ENCODE data around the gene NEBL.
"Not testable (repeated sequence)": the region's sequence is repeated elsewhere in the genome, so short reads cannot be mapped to it uniquely, and the experiment has no call there.

NEBL gene, protein sequence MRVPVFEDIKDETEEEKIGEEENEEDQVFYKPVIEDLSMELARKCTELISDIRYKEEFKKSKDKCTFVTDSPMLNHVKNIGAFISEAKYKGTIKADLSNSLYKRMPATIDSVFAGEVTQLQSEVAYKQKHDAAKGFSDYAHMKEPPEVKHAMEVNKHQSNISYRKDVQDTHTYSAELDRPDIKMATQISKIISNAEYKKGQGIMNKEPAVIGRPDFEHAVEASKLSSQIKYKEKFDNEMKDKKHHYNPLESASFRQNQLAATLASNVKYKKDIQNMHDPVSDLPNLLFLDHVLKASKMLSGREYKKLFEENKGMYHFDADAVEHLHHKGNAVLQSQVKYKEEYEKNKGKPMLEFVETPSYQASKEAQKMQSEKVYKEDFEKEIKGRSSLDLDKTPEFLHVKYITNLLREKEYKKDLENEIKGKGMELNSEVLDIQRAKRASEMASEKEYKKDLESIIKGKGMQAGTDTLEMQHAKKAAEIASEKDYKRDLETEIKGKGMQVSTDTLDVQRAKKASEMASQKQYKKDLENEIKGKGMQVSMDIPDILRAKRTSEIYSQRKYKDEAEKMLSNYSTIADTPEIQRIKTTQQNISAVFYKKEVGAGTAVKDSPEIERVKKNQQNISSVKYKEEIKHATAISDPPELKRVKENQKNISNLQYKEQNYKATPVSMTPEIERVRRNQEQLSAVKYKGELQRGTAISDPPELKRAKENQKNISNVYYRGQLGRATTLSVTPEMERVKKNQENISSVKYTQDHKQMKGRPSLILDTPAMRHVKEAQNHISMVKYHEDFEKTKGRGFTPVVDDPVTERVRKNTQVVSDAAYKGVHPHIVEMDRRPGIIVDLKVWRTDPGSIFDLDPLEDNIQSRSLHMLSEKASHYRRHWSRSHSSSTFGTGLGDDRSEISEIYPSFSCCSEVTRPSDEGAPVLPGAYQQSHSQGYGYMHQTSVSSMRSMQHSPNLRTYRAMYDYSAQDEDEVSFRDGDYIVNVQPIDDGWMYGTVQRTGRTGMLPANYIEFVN

DNA sequence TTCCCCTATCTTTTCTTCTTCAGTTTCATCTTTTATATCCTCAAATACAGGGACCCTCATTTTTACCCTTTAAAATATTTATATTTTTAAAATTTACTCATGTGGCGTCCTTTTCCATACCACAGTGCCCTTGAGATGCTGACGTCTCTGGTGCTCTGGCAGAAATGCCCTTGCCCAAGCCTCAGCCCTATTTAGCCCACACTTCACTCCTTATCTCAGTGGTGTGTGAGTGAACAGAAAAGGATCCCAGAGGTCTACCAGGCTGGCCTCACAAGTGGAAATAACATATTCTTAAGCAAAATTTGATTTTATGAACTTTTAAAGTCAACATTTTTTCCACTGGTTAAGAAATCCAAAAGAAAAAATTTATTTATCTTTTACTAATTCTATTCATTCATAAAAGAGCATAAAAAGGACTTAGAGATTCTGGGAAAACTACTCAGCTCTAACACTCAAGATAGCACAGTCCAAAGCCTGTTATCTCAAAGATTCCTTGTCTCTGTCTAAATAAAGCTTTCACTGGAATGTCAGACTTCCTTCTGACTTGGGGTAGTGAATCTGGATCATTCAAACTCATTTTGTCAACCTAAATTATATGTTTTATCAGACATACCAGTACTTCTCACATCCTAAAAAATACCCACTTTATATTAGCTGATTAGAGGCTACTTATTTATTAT, at the start of gene NEBL:
NEBL (minus strand) TSS at position 166 of the 680 bp plus-strand sequence; CDS start at position 60, 106 bp downstream.
- DNase-seq = no peak

DNA sequence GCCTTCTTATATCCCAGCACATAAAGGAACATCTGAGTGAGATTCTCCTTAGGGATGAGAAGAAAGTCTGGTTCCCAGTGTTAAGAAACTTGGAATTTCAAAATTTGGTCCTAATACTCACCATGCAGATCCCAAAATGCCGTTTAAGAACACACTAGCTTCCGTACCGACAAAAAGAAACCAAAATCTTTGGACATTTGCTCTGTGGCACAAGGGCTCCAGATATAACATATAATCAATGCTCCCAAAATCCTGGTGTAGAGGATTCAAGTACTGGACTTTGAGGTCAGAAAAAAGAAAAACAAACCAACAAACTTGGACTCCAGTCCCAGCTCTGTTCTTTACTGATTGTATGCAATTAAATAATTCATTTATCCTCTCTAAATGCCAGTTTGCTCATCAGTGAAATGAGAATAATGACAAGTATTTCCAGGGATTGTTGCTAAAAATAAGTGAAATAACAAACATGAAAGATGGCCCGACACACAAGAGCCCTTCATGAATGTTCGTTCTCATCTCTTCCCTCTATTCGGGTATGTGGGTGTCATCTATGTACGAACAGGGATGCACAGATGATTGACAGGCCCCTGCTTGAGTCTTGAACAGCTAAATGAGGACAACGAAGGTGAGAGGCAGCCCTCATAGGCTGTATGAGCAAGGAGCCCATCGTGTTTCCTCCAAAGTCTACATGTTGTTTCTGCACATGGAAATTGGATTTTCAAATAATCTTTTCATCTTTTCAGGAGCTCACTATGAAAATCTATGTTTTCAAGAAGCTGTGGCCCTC, 48.6 kb upstream of the NEBL start:
- no peak for DNase-seq

DNA sequence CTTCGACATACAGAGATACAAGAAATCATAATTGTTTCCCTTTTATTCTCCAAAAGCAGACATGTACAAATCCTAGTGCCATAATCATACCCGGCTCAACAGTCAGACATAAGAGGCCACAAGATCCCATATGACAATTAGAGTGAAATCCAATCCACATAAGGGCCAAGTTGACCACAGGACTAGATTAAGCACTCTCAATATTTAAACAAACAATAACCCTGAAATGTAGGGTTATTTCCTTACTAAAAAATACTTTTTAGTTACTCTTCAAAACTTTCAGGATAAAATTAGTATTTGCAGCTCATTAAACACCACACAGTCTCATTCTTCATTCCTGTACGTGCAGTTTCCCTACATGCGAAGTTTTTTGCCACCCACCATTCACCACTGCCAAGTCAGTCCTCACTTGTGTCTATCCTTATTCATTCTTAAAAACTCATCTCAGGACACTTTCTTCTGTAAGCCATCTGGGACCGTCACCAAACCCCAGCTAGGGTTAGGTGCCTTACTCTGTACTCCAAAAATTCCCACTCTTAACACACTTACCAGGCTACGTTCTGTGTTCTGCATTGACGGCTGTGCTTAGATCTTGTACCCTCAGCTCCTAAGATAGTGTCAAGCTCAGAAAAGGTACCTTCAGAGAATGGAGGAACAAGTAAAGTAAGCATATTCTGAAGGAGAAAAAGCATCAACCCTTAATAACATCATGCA, 47.8 kb upstream of the NEBL start:
- DNase-seq = no peak

DNA sequence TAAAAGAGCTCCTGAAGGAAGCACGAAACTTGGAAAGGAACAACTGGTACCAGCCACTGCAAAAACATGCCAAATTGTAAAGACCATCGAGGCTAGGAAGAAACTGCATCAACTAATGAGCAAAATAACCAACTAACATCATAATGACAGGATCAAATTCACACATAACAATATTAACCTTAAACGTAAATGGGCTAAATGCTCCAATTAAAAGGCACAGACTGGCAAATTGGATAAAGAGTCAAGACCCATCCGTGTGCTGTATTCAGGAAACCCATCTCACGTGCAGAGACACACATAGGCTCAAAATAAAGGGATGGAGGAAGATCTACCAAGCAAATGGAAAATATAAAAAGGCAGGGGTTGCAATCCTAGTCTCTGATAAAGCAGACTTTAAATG, 42.3 kb upstream of the NEBL start:
- not testable (repeated sequence) for DNase-seq

DNA sequence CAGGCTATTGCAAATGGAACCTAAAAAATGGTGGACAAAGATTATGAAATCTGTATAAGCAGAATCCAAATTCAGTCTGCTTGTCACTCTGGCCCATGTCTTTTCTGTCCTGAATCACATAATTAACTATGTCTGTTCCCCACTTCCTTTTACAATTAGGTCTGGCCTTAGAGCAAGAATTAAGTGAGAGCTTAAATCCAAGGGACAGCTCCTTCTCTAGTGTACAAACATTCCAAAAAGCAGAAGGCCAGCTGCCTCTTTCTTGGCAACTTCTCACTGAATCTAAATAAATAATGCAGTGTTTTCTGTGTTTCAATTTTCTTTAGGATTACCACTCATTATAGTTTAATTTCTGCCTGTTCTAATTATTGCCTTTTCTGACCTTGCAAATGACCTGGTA, 39.3 kb upstream of the NEBL start:
- DNase-seq = no peak

DNA sequence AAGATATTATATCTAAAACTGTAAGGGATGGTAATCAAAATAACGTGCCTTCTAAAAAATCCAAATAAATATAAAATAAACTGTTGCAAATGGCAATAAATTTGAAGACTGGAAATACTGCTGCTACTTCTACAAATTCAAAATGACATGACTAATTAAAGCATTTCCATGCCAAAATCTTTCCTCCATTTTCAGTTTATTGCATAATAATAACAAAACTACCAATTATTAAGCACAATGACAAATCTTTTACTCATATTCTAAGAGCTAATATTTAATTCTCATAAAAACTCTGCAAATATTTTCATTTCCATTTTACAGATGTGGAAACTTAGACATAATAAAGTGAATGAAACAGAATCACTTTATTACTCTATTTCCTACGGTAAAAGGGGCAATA, 38.8 kb upstream of the NEBL start:
- DNase-seq = no peak

DNA sequence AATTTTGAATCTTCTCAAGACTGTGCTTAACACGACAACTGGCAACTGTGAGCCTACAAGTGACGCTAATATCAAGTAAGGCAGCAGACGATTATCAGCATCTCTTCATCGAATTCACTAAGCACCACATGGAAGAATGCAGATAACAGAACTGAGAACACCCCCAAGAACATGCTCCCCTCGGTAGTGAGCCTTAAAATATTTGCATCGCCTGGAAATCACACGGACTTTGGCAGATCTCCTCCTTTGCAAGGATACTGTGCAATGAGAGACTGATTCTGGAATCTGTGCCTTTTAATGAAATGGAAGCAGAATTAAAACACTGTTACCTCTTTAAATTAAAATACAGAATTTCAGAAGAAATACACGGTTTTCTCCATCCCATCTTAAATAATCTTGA, 38.2 kb upstream of the NEBL start:
- no peak for DNase-seq

DNA sequence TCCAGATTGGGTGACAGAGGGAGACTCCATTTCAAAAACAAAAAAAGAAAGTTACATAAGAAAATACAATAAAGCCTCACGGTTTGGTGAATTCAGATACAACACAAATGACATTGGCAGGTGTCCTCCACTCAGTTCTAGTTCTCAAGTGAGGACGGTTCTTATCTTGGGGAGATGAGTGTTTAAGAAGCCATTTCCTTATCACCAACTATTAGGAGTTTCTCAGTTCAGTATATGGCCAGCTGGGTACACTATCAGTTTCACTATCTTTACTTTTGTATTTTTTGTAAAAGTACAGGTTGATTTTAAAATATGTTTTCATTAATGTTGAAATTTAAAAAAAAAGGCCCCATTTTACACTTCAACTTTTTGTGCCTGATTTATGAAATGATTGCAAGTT, 36.6 kb upstream of the NEBL start:
- DNase-seq = no peak

DNA sequence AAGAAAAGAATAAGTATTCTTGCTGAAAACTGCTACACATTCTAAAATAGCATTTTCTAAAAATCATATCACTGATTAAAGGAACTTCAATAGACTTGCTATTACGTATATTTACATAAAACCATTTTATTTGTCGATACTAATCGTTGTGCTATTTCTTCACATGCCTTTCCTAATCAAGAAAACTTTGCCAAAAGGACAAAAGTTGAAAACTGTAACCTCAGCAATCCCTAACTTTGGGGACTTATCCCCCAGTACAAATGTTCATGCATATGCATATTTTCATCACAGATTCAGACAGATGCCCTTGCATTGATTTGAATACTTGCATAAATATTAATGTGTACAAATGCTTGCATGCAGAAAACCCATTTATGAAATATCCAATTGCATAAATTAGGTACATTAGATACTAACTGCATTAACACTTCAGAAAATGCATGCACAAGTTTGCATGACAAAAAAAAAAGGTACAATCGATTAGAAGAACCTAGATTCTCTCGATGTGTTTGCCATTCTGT, 35.6 kb upstream of the NEBL start:
- no peak for DNase-seq

DNA sequence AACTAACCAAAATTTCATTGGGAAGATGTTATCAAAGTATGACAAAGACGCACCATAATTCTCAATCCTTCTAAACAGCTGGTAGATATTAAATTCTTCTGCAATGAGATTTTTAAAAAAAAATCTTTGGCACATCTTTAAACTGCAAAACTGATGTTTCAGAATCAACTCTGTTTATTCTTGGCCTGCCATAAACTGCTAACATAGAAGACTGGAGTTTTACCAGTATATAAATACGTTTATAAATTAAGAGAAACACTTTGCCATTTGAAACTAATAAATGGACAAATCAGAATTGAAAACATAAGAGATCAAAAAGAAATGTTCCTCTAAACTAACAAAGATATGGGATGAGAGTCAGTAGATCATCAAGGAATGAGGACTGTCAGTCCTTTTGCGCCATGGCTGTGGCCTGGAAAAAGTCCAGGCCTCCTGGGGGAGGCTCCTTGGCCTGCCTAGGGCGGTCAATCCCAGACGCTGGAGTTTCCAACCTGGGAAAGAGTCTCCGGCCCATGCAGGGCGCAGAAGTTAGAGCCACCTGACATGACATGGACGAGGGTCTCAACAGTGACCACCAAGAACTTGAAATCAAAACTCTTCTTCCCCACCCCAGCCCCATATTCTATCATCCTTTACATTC, 34.2 kb upstream of the NEBL start:
- DNase-seq = no peak

DNA sequence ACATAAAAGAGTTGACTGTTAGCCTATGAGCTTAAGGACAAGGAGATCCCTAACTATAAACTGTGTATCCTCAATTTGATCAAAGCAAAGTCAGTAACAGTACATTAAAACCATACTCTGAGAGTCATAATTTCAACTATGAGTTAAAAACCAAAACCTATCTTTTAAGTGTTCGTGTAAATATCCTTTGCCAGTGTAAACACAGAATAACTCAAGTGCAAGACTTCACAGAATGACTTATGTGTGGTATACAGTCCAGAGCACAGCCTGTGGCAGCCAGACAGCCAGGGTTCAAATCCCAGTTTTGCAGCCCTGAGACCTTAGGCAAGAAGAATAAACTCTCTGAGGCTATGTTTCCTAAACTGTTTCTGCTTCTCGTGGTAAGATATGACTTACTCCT, 30.3 kb upstream of the NEBL start:
- no peak for DNase-seq

DNA sequence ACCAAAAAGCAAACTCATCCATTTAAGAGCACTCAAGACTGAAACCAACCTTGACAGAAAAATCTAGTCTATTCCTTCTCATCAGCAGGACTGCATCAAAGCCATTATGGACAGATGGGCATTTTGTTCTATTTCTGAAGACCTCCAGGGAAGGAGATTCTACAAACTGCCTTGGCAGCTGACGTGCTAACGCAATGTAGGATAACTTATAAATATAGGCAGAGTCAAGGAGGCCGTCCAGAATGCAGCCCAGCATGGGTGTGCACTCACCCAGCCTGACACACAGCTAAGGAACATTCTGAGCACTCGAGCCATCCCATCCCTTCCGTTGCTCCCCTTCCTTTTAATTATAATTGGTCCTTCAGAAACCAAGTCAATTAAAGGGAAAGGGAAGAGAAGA, 25.3 kb upstream of the NEBL start:
- DNase-seq = no peak

DNA sequence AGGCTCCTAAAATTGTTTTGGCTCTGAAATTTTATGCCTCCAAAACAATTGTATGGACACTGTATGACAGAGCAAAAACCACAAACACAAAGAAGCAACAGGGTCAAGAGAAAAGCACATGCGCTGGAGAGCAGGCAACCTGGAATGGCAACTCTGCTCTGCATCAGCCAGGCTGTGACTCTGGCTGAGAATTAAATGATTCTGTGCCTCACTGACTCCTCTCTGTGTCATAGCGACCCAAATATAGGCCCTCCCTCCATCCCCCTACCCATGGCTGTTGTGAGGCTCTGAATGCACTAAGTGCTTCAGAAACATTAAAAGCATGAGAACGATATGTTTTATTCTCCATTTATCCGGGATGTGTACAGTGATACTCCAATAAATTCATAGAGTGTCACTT, 24.9 kb upstream of the NEBL start:
- no peak for DNase-seq

DNA sequence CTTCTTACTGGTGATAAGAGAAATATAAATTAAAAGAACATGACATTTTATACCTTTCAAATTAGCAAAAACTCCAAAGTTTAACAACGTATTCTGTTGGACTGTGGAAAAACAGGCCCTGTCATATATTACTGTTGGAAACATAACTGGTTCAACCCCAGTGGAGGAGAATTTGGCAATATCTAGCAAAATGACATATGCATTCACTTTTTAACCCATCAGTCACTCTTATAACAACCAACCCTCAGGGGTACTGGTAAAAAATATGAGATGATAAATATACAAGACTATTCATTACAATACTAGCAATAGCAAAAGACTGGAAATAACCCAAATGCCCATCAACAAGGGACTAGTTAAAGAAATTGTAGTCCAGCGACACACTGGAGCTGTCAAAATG, 22.9 kb upstream of the NEBL start:
- no peak for DNase-seq

DNA sequence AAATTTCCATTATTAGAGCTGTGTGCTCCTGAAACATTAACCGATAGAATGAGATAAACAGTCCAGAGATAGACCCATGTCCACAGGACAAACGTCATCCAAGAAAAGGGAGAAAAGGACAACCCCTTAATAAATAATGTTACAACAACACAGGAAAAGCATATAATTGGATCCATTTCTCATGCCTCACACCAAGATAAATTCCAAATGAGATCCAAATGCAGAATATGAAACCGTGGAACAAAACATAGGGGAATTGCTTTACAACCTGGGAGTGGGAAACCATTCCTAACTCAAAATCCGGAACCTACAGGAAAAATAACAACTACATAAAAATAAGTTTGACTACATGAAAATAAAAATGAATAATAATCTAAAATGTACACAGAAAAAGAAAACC, 22.4 kb upstream of the NEBL start:
- DNase-seq = no peak

DNA sequence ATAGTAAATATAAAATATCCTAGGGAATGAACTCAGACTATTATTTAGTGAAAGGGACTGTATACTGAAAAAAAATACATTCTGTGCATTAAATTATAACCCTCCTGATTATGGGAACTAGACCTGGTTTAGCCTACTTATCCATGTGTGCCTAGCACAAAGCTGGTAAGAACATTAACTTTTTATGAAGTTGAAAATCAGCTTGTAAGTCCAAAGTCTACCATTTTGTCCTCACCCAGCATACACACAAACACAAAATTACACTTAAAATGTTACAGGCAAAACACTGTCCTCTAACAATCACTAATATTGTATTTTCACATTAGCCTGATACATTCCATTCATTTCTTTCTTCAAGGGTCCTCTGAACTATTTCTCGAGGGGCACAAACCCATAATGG, 19.9 kb upstream of the NEBL start:
- no peak for DNase-seq

DNA sequence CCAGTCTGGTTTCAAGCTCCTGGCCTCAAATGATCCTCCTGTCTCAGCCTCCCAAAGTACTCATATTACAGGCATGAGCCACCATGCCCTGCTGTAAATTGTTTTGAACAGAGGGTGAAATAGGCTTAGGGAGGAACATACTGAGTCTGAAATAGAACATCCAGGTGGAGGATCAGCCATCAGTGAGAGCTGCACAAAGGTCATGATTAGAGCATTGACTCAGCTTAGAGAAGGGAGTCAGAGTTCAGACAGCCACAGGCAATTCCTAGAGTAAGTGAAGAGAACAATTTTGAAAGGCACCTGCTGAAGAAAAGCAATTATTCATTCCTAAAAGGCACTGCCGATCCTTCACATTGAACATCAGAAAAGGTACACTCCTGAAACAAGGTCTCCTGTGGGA, 15.9 kb upstream of the NEBL start:
- no peak for DNase-seq

DNA sequence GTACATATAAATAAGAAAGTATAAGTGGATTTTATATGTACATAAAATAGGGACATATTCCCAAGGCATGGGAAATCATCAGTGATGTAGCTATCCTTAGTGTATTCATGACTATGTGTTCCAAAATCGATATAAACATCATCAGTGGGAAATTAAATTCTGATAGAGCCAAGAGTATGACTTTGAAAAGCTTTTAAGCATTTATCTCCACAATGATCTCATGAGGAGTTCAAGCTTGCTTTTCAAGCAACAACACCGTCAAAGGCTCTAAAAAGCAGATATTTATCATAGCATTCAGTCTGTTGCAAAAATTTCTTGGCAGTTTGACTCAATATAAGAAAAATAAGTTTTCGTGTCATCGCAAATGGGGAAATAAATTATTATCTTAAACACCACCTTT, 14.5 kb upstream of the NEBL start:
- no peak for DNase-seq

DNA sequence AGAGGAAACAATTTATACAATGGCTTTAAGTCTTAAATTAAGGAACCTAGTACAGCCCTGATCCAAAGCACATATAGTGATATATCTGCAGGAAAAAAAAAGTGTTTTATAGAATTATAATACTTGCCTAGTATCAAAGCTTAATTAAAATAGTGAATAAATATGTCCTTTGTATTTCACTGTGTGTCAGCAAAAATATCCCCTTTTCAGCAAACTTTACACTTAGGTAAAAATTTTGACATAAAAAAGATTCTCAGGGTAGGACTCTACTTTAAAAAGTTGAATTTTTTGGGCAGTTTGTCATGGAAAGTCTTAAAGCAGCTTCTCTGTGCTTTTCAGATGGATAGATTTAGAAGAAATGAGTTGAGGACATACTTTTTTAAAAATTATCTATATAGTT, 12.7 kb upstream of the NEBL start:
- no peak for DNase-seq

DNA sequence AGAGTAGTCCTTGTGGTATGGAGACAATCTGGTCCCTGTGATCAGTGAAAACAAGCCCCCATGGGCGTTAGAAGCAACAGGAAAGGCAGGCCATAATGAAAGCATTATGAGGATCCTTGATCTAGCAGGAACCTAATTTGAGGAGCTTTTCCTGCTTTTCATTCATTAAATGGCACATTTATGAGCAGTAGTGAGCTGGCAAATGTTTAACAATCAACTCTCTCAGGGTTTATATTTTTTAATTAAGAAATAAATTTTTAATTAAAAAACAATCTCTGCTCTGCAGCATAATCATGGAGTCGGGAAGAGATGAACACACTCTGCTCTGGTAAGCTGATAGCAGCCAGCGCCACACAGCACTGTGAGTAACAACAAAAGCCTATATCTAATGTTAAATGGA, 11.3 kb upstream of the NEBL start:
- no peak for DNase-seq

Data from NCI-H2081 treated with DMSO at 0.1 percent for 48 hours (cell line).